SW480 (cell line): ENCODE data around the gene CCDC54.
A peak's percentile ranks its signal among the peaks of the same experiment; 100 is the strongest.

ENCODE experiments used
- DNase-seq: peaks from one replicate; pipeline ENCODE4 v3.0.0-alpha.2; 2016; ENCODE audit warnings: low spot score

The CCDC54 gene

GRCh38 chr3:107394502-107394901 lies 17.3 kb downstream of the CCDC54 start:
- DNase-seq = no peak

DNA sequence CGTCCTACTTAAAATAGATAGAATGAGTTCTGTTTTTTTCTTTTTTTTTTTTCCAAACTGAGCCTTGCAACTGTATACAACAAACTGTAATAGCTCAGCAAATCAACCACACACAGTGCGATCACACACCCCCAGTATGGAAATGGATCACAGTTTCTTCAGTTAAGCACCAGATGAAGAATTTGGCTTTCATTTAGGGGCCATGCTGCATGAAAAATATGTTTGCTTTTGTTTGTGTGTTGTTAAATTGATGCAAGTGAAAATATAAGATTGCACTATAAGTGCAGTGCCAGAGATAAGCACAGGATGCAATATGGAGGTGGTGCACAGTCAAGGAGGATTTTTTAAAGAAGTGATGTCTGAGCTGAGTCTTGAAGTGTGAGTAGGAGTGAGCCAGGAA lies 17.8 kb downstream of the CCDC54 start:
- no peak for DNase-seq

DNA sequence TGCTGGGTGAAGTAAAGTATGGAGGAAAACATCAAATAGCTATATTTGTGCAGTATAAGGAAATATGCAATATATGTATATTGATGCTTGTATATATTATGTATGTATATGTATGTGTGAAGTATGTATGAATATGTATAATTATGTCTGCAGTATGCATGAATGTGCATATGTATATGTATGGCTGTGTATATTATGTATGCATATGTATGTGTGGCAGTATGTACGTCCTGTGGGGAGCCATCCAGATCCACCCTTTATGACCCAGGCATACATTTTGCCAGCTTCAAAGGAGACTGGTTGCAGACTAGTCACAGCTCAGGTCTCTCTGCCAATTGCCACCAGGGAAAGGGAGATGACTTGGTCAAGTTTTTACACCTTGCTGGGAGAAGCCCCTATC lies 24.1 kb downstream of the CCDC54 start:
- no peak for DNase-seq

DNA sequence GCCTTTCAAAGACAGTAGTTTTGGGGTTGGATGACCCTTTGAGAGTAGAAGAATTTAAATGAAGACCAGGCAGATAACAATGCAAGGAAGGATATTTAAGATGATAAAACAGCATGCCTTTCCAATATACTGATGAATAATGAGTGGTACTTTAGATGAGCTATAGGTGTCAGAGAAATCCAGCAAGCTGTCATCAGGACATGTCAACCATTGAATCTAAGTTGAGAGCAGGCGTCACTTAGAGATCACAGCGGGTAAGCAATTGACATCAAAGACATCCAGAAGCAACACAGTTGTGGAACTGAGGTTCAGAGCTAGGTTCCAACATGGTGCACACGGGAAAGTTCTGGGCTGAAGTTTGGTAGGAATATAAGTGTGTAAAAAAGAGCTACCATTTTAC lies 25.0 kb downstream of the CCDC54 start:
- no peak for DNase-seq

- DNase-seq = no peak
Observed at GRCh38 chr3:107404727-107405469, 27.7 kb downstream of the CCDC54 start.

GRCh38 chr3:107407355-107407754 lies 30.1 kb downstream of the CCDC54 start:
- DNase-seq = no peak

DNA sequence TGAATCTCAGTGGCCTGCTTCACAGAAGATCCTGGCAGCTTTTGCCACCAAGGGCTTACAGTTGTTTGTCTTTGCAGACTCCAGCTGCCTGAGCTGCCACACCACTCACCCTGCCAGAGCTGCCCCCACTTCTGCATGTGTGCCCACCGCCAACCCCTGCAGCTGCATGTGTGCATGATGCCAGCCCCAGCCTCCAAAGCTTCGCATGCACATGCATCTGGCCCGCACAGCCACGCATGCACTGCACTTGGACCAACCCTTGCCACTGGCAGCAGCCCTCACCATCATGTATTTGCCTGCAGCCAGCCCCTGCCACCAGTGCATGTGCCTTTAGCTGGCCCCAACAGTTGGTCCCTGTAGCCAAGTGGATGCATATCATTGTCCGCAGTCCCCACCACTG lies 31.3 kb downstream of the CCDC54 start:
- no peak for DNase-seq

DNA sequence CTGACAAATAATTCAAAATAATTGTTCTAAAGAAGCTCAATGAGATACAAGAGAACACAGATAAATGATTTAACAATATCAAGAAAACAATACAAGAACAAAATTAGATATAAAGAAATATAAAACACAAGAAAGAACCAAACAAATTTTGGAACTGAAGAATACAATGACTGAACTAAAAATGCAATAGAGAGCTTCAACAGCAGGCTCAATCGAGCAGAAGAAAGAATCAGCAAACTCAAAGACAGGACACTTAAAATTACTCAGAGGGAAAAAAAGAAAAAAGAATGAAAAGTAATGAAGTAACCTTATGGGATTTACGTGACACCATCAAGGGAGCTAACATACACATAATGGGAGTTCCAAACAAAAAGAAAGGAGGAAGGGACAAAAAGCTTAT lies 32.1 kb downstream of the CCDC54 start:
- DNase-seq = no peak

DNA sequence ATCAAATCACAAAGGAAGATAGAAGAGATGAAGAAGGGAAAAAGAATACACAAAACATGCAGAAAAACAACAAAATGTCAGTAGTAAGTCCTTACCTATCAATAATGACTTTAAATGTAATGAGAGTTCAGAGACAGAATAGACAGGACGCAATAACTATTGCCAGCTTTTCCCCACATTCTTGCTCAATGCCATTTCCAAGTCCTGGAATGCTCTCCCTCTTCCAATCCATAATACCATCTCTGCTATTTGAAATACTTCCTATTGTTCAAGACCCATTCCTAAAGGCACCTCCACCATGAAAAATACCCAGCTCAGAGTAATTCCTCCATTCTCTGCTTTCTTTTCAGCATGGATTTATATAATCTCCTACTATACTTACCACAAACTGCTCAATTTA lies 33.4 kb downstream of the CCDC54 start:
- no peak for DNase-seq

DNA sequence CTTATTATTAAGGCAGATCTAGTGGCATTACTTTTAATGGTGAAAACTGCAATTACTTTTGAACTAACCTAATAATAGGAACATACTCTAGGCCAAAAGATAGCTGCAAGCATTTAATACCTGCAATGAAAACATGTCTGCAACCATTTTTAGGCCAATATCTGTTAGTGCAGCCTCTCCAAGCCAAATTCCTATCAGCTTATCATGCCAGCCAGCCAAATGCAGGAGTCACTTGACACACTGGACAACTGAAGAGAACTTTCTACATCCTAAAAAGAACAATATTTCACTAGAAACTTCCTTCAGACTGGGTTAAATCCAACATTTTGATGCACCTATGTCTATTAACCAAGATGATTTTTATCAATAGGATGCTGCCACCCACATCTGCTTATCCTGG lies 33.8 kb downstream of the CCDC54 start:
- no peak for DNase-seq

GRCh38 chr3:107411779-107412178 lies 34.5 kb downstream of the CCDC54 start:
- no peak for DNase-seq

- DNase-seq = no peak
Observed at GRCh38 chr3:107412376-107412775, 35.1 kb downstream of the CCDC54 start.

GRCh38 chr3:107413264-107413663 lies 36.0 kb downstream of the CCDC54 start:
- no peak for DNase-seq

DNA sequence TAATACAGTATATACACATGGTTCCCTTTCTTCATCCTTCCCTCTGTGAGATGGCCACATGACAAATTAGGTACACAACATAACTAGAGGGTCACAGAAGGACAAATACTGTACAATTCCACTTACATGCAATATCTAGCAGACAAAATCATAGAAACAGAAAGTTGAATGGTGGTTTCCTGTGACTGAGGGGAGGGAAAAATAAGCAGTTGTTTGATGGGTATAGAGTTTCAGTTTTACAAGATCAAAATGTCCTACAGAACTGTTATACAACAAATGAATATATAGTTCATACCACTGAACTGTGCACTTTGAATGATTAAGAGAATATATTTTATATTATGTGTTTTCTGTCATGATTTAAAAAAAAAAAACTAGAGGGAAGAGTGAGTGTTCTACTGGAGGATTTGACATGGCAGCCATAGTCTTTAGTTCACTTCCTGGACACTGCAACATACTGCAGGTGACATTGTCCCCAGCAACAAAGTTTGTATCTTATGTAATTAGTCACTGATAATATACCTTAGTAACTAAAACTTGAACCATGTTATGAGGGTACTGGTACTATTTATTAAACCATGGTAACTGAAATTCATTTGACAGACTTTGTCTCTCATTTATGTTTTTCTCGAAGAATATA lies 37.2 kb downstream of the CCDC54 start:
- no peak for DNase-seq

- no peak for DNase-seq
Observed at GRCh38 chr3:107416138-107416537, 38.9 kb downstream of the CCDC54 start.

GRCh38 chr3:107416886-107417285 lies 39.6 kb downstream of the CCDC54 start:
- DNase-seq = no peak

DNA sequence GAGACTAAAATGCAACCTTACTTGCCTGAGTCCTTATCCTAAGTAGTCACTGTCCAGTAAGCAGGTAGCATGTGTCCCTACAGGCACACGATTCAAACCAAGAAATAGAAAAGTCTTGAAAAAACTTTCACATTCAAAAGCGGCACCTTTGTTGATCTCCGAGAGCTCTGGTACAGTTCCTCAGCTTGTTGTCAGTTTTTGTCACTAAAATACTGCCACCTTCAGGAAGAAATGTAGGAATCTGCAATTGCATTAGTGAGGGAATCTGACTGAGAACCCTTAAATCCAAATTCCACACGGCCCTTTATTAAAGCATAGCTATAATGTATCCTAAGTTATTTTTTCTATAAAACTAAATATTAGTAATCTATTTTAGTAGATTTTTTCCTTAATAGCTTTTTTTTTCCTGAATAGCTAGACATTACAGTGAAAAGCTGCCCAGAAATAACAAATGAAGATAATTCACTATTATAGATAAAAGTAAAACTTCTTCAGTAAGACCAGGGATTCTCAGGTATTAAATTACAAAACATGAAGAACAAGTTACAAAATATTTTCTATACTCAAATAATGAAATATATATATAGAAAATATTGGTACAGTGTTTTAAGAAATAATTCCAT lies 44.0 kb downstream of the CCDC54 start:
- DNase-seq = peak; percentile 61

DNA sequence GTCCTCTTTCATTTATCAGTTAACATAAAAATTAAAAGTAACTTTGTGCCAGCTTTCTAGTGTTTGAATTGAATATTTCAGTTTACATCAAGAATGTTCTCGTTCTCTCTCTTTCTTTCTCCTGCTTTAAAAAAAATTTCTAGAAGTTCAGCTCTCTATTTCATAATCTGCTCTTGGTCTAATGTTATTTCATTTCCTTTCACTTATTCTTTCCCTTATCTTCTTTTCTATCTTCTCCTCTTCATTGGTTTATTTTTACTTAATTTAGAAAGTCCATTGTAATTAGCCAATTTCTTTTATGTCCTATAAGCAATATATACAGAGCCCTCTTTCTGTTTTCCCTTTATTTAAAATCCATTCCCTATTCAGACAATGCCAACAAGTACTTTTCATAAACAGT lies 44.6 kb downstream of the CCDC54 start:
- DNase-seq = no peak

GRCh38 chr3:107425033-107425432 lies 47.8 kb downstream of the CCDC54 start:
- DNase-seq = no peak

GRCh38 chr3:107426223-107426622 lies 49.0 kb downstream of the CCDC54 start:
- DNase-seq = no peak
